Left ventricle myocardium inferior (tissue), 1 donor: ENCODE data around the gene MAN2A2. TPM values are rescaled to one million over a fixed set of nuclear protein-coding genes. Genes with fewer than 3 reads are reported as not detected.

Source experiments
- DNase-seq: peaks from one replicate; pipeline ENCODE4 v3.0.0-alpha.2; 2020
- H3K27ac ChIP-seq: fragments of 200-600 bp; replicated peaks from 2 replicates; pipeline ENCODE4 v1.8.0; 2021
- H3K27me3 ChIP-seq: fragments of 200-600 bp; 2 replicates; pipeline ENCODE4 v1.8.0; 2021; ENCODE audit warnings: low read depth
- H3K36me3 ChIP-seq: fragments of 200-600 bp; 2 replicates; pipeline ENCODE4 v1.8.0; 2021
- H3K4me1 ChIP-seq: fragments of 200-600 bp; 2 replicates; pipeline ENCODE4 v1.8.0; 2021
- H3K4me3 ChIP-seq: fragments of 200-600 bp; 2 replicates; pipeline ENCODE4 v1.8.0; 2021; ENCODE audit warnings: mild to moderate bottlenecking, moderate library complexity
- H3K9me3 ChIP-seq: fragments of 200-600 bp; replicated peaks from 2 replicates; pipeline ENCODE4 v1.8.0; 2021
- intact Hi-C: fragments of 100-400 bp; cut with micrococcal nuclease; formaldehyde crosslinking; loops from one replicate; pipeline ENCODE4 v1.11.0; 2022
- total RNA-seq: library from RNA; stranded (reverse); fragmentation: NEBNext Ultra II Directional; extraction: Animal tissue kit (Norgen Biotek cat#: 25700); gene quantifications from one replicate; pipeline ENCODE4 v1.2.1, GENCODE V29; 2021
- TF ChIP-seq, protein P1 (sequence below): fragments of 200-600 bp; IDR thresholded peaks from 2 replicates; pipeline ENCODE4 v1.8.0; 2021; ENCODE audit warnings: antibody characterized with exemption, mild to moderate bottlenecking, borderline replicate concordance
- donor health status: DM: no; HTN: yes; CAD: no; lungs with severe emphysema.

MAN2A2 gene
- total RNA-seq, 1 donor from 2014 or later = 95.4 TPM

DNA sequence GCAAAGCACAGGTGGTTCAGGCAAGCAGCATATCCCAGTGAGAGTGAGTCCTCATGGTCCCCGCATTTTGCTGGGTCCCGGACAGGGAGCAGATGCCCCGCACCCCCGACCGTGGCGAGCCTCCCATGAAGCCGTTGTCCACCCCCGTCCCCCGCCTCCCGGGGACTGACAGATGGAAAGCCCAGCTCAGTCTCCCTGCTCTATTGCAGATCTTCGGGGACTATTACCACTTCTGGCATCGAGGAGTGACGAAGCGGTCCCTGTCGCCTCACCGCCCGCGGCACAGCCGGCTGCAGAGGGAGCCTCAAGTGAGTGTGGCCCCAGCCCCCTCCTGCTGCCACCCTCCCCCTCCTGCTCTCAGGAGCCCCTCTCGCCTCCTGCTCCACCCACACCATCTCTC, 27.1 kb upstream of the MAN2A2 start:
- TF ChIP-seq, protein P1, sequence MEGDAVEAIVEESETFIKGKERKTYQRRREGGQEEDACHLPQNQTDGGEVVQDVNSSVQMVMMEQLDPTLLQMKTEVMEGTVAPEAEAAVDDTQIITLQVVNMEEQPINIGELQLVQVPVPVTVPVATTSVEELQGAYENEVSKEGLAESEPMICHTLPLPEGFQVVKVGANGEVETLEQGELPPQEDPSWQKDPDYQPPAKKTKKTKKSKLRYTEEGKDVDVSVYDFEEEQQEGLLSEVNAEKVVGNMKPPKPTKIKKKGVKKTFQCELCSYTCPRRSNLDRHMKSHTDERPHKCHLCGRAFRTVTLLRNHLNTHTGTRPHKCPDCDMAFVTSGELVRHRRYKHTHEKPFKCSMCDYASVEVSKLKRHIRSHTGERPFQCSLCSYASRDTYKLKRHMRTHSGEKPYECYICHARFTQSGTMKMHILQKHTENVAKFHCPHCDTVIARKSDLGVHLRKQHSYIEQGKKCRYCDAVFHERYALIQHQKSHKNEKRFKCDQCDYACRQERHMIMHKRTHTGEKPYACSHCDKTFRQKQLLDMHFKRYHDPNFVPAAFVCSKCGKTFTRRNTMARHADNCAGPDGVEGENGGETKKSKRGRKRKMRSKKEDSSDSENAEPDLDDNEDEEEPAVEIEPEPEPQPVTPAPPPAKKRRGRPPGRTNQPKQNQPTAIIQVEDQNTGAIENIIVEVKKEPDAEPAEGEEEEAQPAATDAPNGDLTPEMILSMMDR = no peak
- intact Hi-C loops = loop anchor here (10.0 kb wide), 1 partner anchor 61 kb away; no protein-coding TSS in a partner anchor
- no peaks in the 10 kb centered on the region for H3K27me3 ChIP-seq
- no peaks in the 10 kb centered on the region for H3K9me3 ChIP-seq
- no peak for DNase-seq
- H3K36me3 ChIP-seq = peaks cover 56% of the 10 kb centered on the region
- no peak overlapping the region for H3K4me3 ChIP-seq
- H3K27ac ChIP-seq = no peak overlapping the region
- peaks cover 35% of the 10 kb centered on the region for H3K4me1 ChIP-seq

DNA sequence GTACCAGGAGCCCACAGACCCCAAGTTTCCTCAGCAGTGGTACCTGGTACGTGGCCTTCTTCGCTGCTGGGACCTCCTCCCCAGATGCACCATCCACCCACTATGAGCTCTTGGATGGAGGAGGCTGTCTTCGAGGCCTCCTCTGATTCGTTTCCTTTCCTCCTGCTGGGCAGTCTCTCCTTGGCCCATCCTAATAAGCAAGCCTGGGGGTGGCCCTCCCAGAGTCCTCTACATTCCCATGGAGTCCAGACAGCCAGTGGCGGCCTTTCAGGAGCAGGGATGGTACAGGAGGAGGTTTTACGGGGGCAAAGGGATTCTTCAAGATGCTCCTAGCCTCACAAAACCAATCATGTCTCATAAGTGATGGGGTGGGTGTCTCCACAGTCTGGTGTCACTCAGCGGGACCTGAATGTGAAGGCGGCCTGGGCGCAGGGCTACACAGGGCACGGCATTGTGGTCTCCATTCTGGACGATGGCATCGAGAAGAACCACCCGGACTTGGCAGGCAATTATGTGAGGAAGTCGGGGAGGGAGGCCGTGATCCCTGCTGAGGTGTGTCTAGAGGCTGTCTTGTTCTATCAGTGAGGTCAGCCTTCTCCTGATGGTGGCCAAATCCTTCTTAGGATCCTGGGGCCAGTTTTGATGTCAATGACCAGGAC, 26.5 kb upstream of the MAN2A2 start:
- peaks cover 62% of the 10 kb centered on the region for H3K36me3 ChIP-seq
- no peaks in the 10 kb centered on the region for H3K27me3 ChIP-seq
- intact Hi-C loops = loop anchor here (10.0 kb wide), 1 partner anchor 62 kb away; no protein-coding TSS in a partner anchor
- no peaks in the 10 kb centered on the region for H3K9me3 ChIP-seq
- H3K27ac ChIP-seq = no peak overlapping the region
- H3K4me3 ChIP-seq = no peak overlapping the region
- H3K4me1 ChIP-seq = peaks cover 32% of the 10 kb centered on the region
- no peak for DNase-seq
- TF ChIP-seq, protein P1 = no peak

DNA sequence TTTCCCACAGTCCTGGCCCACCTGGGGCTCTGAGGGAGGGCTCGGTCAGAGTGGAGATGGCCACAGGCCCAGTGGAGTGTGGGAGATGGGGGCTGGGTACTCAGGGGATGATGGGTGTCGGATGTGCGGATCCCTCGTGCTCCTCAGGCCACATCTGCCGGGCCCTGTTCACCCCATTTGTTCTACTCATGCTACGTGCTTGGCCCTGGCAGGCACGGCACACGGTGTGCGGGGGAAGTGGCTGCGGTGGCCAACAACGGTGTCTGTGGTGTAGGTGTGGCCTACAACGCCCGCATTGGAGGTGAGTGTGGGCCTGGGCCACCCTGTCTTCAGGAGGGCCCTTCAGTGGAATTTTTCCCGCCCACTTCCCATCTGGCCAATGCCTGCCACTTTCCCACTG, 25.8 kb upstream of the MAN2A2 start:
- DNase-seq = no peak

DNA sequence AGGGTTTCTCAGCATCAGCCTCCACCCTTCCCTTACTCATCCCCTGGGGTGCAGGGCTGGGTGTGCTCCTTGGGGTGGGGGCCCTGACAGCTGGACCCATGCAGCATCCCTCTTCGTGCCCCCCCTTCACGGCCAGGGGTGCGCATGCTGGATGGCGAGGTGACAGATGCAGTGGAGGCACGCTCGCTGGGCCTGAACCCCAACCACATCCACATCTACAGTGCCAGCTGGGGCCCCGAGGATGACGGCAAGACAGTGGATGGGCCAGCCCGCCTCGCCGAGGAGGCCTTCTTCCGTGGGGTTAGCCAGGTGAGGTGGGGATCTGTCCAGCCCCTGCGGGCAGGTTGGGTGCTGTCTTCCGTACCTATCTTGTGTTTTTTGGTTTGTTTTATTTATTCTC, 25.1 kb upstream of the MAN2A2 start:
- Histone ChIP-seq H3K27ac (no peak overlapping the region), H3K27me3 (no peaks in the 10 kb centered on the region), H3K9me3 (no peaks in the 10 kb centered on the region), H3K4me1 (peaks cover 29% of the 10 kb centered on the region), H3K36me3 (peaks cover 71% of the 10 kb centered on the region), H3K4me3 (no peak overlapping the region)
- intact Hi-C loops = loop anchor here (10.0 kb wide), 1 partner anchor 63 kb away; no protein-coding TSS in a partner anchor
- DNase-seq = no peak
- TF ChIP-seq, protein P1 = no peak

More for the DNA sequence above, 25.8 kb upstream of the MAN2A2 start:
- intact Hi-C loops = loop anchor here (10.0 kb wide), 1 partner anchor 63 kb away; no protein-coding TSS in a partner anchor
- Histone ChIP-seq H3K9me3 (no peaks in the 10 kb centered on the region), H3K36me3 (peaks cover 68% of the 10 kb centered on the region), H3K4me1 (peaks cover 29% of the 10 kb centered on the region), H3K27me3 (no peaks in the 10 kb centered on the region), H3K27ac (no peak overlapping the region), H3K4me3 (no peak overlapping the region)
- TF ChIP-seq, protein P1 = no peak

DNA sequence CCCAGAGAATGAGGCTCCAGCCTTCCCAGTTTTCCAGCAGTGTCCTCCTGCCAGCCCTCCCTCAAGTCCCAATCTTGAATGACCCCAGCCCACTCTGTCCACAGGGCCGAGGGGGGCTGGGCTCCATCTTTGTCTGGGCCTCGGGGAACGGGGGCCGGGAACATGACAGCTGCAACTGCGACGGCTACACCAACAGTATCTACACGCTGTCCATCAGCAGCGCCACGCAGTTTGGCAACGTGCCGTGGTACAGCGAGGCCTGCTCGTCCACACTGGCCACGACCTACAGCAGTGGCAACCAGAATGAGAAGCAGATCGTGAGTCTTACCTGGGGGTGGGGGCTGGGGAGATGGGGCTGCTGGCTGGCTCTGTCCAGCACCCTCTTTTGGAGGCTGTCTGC, 24.4 kb upstream of the MAN2A2 start:
- no peaks in the 10 kb centered on the region for H3K9me3 ChIP-seq
- peaks cover 29% of the 10 kb centered on the region for H3K4me1 ChIP-seq
- no peak overlapping the region for H3K27ac ChIP-seq
- intact Hi-C loops = loop anchor here (10.0 kb wide), 1 partner anchor 64 kb away; no protein-coding TSS in a partner anchor
- H3K36me3 ChIP-seq = peaks cover 71% of the 10 kb centered on the region
- H3K27me3 ChIP-seq = no peaks in the 10 kb centered on the region
- DNase-seq = no peak
- TF ChIP-seq, protein P1 = no peak
- no peak overlapping the region for H3K4me3 ChIP-seq
